Amniotic epithelial cell (primary cell): ENCODE data around the gene CX3CR1.
"Not testable (repeated sequence)": the region's sequence is repeated elsewhere in the genome, so short reads cannot be mapped to it uniquely, and the experiment has no call there.

Experiments
- DNase-seq: peaks from one replicate; pipeline ENCODE4 v3.0.0-alpha.2; 2010; ENCODE audit warnings: low read depth

Gene CX3CR1

GRCh38 chr3:39279745-39280517, at the start of gene CX3CR1:
Gene CX3CR1 (minus strand): TSS chr3:39280036. CDS start chr3:39266509, 13,527 bp downstream.
- DNase-seq: no peak

- no peak for DNase-seq
These were observed 49.7 kb upstream of the CX3CR1 start, which contains the start of gene CCR8 for GRCh38 chr3:39329493-39329892. Gene CCR8 (plus strand): TSS chr3:39329709. CDS start chr3:39332332, 2,623 bp downstream.

GRCh38 chr3:39327746-39328349, 48.0 kb upstream of the CX3CR1 start:
- DNase-seq: no peak

GRCh38 chr3:39327053-39327745, 47.4 kb upstream of the CX3CR1 start:
- DNase-seq: no peak

GRCh38 chr3:39325236-39325635, 45.4 kb upstream of the CX3CR1 start:
- no peak for DNase-seq

- DNase-seq: no peak
These were observed 43.7 kb upstream of the CX3CR1 start for GRCh38 chr3:39323494-39323893.

GRCh38 chr3:39322936-39323335, 43.1 kb upstream of the CX3CR1 start:
- no peak for DNase-seq

- DNase-seq: not testable (repeated sequence)
These were observed 42.4 kb upstream of the CX3CR1 start for GRCh38 chr3:39322209-39322715.

- not testable (repeated sequence) for DNase-seq
These were observed 41.7 kb upstream of the CX3CR1 start for GRCh38 chr3:39321574-39321983.

GRCh38 chr3:39319249-39319648, 39.4 kb upstream of the CX3CR1 start:
- DNase-seq: no peak

- DNase-seq: no peak
These were observed 38.5 kb upstream of the CX3CR1 start for GRCh38 chr3:39318301-39318700.

- no peak for DNase-seq
These were observed 37.8 kb upstream of the CX3CR1 start for GRCh38 chr3:39317571-39318169.

- DNase-seq: no peak
These were observed 35.6 kb upstream of the CX3CR1 start for GRCh38 chr3:39315420-39315819.

- no peak for DNase-seq
These were observed 33.5 kb upstream of the CX3CR1 start for GRCh38 chr3:39313289-39313688.

GRCh38 chr3:39302178-39302577, 22.3 kb upstream of the CX3CR1 start:
- no peak for DNase-seq

- DNase-seq: no peak
These were observed 19.4 kb upstream of the CX3CR1 start for GRCh38 chr3:39299279-39299678.

- DNase-seq: no peak
These were observed 16.6 kb upstream of the CX3CR1 start for GRCh38 chr3:39296197-39297077.

- DNase-seq: no peak
These were observed 15.4 kb upstream of the CX3CR1 start for GRCh38 chr3:39295184-39295775.

GRCh38 chr3:39294446-39295183, 14.8 kb upstream of the CX3CR1 start:
- no peak for DNase-seq

- DNase-seq: no peak
These were observed 13.1 kb upstream of the CX3CR1 start for GRCh38 chr3:39292961-39293360.
